ENCODE measurements around the gene STMN3.
"Not testable (repeated sequence)": the region's sequence is repeated elsewhere in the genome, so short reads cannot be mapped to it uniquely, and the experiment has no call there.

The STMN3 gene

DNA sequence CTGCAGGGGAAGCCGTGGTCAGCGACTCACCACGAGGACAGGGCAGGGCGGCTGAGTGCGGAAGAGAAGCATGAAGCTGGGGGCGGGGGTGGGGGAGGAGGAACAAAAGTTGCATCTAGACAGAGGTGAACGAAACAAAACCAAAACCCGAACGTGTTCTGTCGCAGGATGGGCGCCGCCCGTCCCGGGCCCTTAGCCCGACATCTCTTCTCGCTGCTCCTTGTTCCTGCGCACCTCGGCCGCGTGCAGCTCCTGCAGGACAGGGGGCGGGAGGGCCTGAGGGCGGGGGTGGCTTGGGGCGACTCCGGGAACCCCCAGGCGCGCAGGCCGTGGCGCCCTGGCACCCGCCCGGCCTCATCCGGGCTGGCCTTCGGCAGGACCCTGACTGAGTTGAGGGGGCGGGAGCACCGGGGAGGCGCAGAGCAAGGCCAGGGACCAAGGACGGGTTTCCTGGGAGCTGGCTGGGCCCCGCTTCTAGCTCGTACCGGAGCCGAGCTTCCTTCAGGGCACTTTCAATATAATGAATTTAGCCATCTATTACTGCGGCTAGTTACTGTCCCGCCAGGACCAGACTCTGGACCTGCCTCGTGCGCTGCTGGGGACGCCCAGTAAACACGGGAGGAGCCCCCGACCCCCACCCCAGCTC, 12.0 kb downstream of the STMN3 start:
- WGBS (ENCODE audit: insufficient coverage): 12% methylated on average over 39 of the region's 47 CpGs
- peak in 1 of 3 donors; percentile 48 for DNase-seq
- H3K27ac ChIP-seq (ENCODE audit: insufficient read depth in 1 of 2, low read depth in 1 of 2, low read length in 2 of 2, poor library complexity in 1 of 2, severe bottlenecking in 2 of 2): no peak overlapping the region

DNA sequence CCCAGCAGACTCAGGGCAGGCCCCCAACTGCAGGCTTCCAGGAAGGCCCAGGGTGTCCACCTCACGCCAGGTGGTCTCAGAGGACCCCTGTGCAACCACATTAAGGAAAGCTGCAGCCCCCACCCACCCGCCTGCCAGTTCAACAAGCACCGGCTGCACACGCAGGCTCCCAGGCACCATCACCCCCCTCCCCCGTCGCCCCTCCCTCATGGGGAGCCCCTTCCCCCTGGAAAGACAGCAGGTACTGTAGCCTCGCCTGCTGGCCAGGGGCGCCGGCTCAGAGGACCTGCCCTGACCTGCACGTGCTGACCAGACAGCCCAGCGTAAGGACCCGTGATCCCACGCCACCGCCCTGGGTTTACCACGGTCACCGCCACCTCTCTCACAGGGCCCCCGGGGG, 12.5 kb downstream of the STMN3 start:
- Histone ChIP-seq H3K4me1 (ENCODE audit: control extremely low read depth in 1 of 4, control insufficient read depth in 4 of 4, insufficient read depth in 4 of 4, low read length in 3 of 4) (peaks cover 9 to 55% (median 48%) of the 10 kb centered on the region in 4 experiments), H3K4me3 (ENCODE audit: control insufficient read depth in 1 of 7, extremely low read depth in 1 of 7, insufficient read depth in 4 of 7, low read depth in 2 of 7, low read length in 6 of 7) (peak overlapping the region in 1 of 7 experiments; percentile 71), H3K36me3 (ENCODE audit: control insufficient read depth in 4 of 4, insufficient read depth in 4 of 4, low read length in 3 of 4) (peaks cover 0 to 11% (median 7%) of the 10 kb centered on the region in 4 experiments)
- H3K27me3 ChIP-seq (replicated peaks in 2 of 5; ENCODE audit: control insufficient read depth in 4 of 5, insufficient read depth in 5 of 5, low read length in 4 of 5); DNase-seq; H3K27ac ChIP-seq (ENCODE audit: insufficient read depth in 1 of 2, low read depth in 1 of 2, low read length in 2 of 2, poor library complexity in 1 of 2, severe bottlenecking in 2 of 2); POLR2A ChIA-PET; CTCF ChIA-PET; H3K9me3 ChIP-seq (ENCODE audit: control extremely low read depth in 1 of 5, control insufficient read depth in 4 of 5, insufficient read depth in 2 of 5, low read depth in 1 of 5, low read length in 4 of 5): not testable (repeated sequence)
- WGBS (ENCODE audit: insufficient coverage): 86% methylated on average over 1 of the region's 17 CpGs

More for the DNA sequence above, 12.0 kb downstream of the STMN3 start:
- CTCF ChIA-PET: interaction anchor here (0.8 to 2.5 kb wide), 13 partner anchors 10 to 333 kb away, joined by 3 to 17 read pairs (median 4); partner anchors contain the start of genes PTK6, RTEL1 and STMN3
- Histone ChIP-seq H3K27me3 (replicated peaks in 2 of 5; ENCODE audit: control insufficient read depth in 4 of 5, insufficient read depth in 5 of 5, low read length in 4 of 5) (no peaks in the 10 kb centered on the region), H3K4me1 (ENCODE audit: control extremely low read depth in 1 of 4, control insufficient read depth in 4 of 4, insufficient read depth in 4 of 4, low read length in 3 of 4) (peaks cover 3 to 52% (median 42%) of the 10 kb centered on the region in 4 experiments), H3K4me3 (ENCODE audit: control insufficient read depth in 1 of 7, extremely low read depth in 1 of 7, insufficient read depth in 4 of 7, low read depth in 2 of 7, low read length in 6 of 7) (peak overlapping the region in 6 of 7 experiments; percentile 48 to 79 (median 70)), H3K9me3 (ENCODE audit: control extremely low read depth in 1 of 5, control insufficient read depth in 4 of 5, insufficient read depth in 2 of 5, low read depth in 1 of 5, low read length in 4 of 5) (no peaks in the 10 kb centered on the region), H3K36me3 (ENCODE audit: control insufficient read depth in 4 of 4, insufficient read depth in 4 of 4, low read length in 3 of 4) (peaks cover 0 to 11% (median 7%) of the 10 kb centered on the region in 4 experiments)
- POLR2A ChIA-PET: interaction anchor here (0.7 to 1.5 kb wide), 4 partner anchors 12 to 104 kb away, joined by 3 to 8 read pairs (median 5); partner anchors contain the start of genes GMEB2, RTEL1 and STMN3

- ChIA-PET POLR2A (no interaction called here), CTCF (interaction anchor here (1.0 kb wide), 1 partner anchor 11 kb away, joined by 5 read pairs; no protein-coding TSS in a partner anchor)
- H3K27me3 ChIP-seq (replicated peaks in 2 of 5; ENCODE audit: control insufficient read depth in 4 of 5, insufficient read depth in 5 of 5, low read length in 4 of 5): no peaks in the 10 kb centered on the region
- no peak overlapping the region for H3K27ac ChIP-seq (ENCODE audit: insufficient read depth in 1 of 2, low read depth in 1 of 2, low read length in 2 of 2, poor library complexity in 1 of 2, severe bottlenecking in 2 of 2)
- WGBS (ENCODE audit: insufficient coverage): 100% methylated on average over 3 of the region's 8 CpGs
- peak overlapping the region in 1 of 7 experiments; percentile 36 for H3K4me3 ChIP-seq (ENCODE audit: control insufficient read depth in 1 of 7, extremely low read depth in 1 of 7, insufficient read depth in 4 of 7, low read depth in 2 of 7, low read length in 6 of 7)
- no peak for DNase-seq
- no peaks in the 10 kb centered on the region for H3K9me3 ChIP-seq (ENCODE audit: control extremely low read depth in 1 of 5, control insufficient read depth in 4 of 5, insufficient read depth in 2 of 5, low read depth in 1 of 5, low read length in 4 of 5)
- H3K36me3 ChIP-seq (ENCODE audit: control insufficient read depth in 4 of 4, insufficient read depth in 4 of 4, low read length in 3 of 4): peaks cover 0 to 11% (median 7%) of the 10 kb centered on the region in 4 experiments
- peaks cover 11 to 61% (median 54%) of the 10 kb centered on the region in 4 experiments for H3K4me1 ChIP-seq (ENCODE audit: control extremely low read depth in 1 of 4, control insufficient read depth in 4 of 4, insufficient read depth in 4 of 4, low read length in 3 of 4)
These were observed 13.1 kb downstream of the STMN3 start for GRCh38 chr20:63640086-63640485.

GRCh38 chr20:63639093-63639975, 13.9 kb downstream of the STMN3 start:
- CTCF ChIA-PET: interaction anchor here (1.0 kb wide), 1 partner anchor 10 kb away, joined by 5 read pairs; no protein-coding TSS in a partner anchor
- H3K4me1 ChIP-seq (ENCODE audit: control extremely low read depth in 1 of 4, control insufficient read depth in 4 of 4, insufficient read depth in 4 of 4, low read length in 3 of 4): peaks cover 14 to 69% (median 61%) of the 10 kb centered on the region in 4 experiments
- peaks cover 0 to 9% (median 6%) of the 10 kb centered on the region in 4 experiments for H3K36me3 ChIP-seq (ENCODE audit: control insufficient read depth in 4 of 4, insufficient read depth in 4 of 4, low read length in 3 of 4)
- no peaks in the 10 kb centered on the region for H3K9me3 ChIP-seq (ENCODE audit: control extremely low read depth in 1 of 5, control insufficient read depth in 4 of 5, insufficient read depth in 2 of 5, low read depth in 1 of 5, low read length in 4 of 5)
- peak in 1 of 3 donors; percentile 46 for DNase-seq
- peak overlapping the region in 3 of 7 experiments; percentile 25 to 46 (median 42) for H3K4me3 ChIP-seq (ENCODE audit: control insufficient read depth in 1 of 7, extremely low read depth in 1 of 7, insufficient read depth in 4 of 7, low read depth in 2 of 7, low read length in 6 of 7)
- POLR2A ChIA-PET: no interaction called here
- H3K27me3 ChIP-seq (replicated peaks in 2 of 5; ENCODE audit: control insufficient read depth in 4 of 5, insufficient read depth in 5 of 5, low read length in 4 of 5): no peaks in the 10 kb centered on the region
- H3K27ac ChIP-seq (ENCODE audit: insufficient read depth in 1 of 2, low read depth in 1 of 2, low read length in 2 of 2, poor library complexity in 1 of 2, severe bottlenecking in 2 of 2): peak overlapping the region in 1 of 2 experiments; percentile 49
- 0% methylated on average over 2 of the region's 15 CpGs for WGBS (ENCODE audit: insufficient coverage)

DNA sequence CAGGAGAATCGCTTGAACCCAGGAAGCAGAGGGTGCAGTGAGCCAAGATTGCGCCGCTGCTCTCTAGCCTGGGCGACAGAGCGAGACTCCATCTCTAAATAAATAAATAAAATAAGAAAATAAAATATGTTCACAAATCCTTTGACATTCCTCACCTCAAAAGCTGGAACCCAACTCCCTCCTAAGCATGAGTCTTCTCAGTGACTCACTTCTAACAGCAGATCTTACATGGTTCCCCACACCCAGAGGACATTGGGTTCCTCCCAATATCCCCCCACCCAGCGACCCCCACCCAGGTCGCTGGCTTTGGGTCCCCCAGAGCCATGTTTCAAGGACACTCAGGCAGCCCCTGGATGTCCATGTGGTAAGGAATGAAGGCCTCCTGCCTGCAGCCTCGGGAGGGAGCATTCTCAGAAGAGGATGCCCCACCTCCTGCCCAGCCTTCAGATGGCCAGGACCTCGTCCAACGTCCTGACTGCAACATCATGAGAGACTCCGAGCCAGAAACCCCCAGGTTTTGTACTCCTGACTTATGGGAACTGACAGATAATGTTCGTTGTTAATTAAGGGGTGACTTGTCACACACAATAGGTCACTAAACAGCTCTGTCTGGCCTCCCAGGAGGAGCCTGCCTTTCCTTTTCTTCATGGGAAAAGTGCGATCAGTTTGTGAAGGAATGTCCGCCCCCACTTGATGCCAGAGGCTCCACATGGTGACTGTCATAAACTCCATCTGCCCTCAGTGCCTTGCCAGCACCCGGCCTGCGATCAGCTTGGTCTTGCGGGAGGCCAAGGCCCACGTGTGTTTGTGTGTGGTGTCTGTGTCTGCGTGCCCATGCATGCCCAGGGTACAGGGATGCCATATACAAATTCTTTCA, 16.2 kb downstream of the STMN3 start:
- CTCF ChIA-PET: interaction anchor here (0.8 kb wide), 1 partner anchor 12 kb away, joined by 3 read pairs; no protein-coding TSS in a partner anchor
- 97% methylated on average over 11 of the region's 19 CpGs for WGBS (ENCODE audit: insufficient coverage)
- no peak overlapping the region for H3K27ac ChIP-seq (ENCODE audit: insufficient read depth in 1 of 2, low read depth in 1 of 2, low read length in 2 of 2, poor library complexity in 1 of 2, severe bottlenecking in 2 of 2)
- H3K27me3 ChIP-seq (replicated peaks in 2 of 5; ENCODE audit: control insufficient read depth in 4 of 5, insufficient read depth in 5 of 5, low read length in 4 of 5): no peaks in the 10 kb centered on the region
- no peak for DNase-seq
- H3K9me3 ChIP-seq (ENCODE audit: control extremely low read depth in 1 of 5, control insufficient read depth in 4 of 5, insufficient read depth in 2 of 5, low read depth in 1 of 5, low read length in 4 of 5): no peaks in the 10 kb centered on the region
- POLR2A ChIA-PET: interaction anchor here (0.7 to 1.8 kb wide), 2 partner anchors 10 to 343 kb away, joined by 3 to 8 read pairs; partner anchors contain the start of genes GMEB2 and SAMD10
- H3K4me3 ChIP-seq (ENCODE audit: control insufficient read depth in 1 of 7, extremely low read depth in 1 of 7, insufficient read depth in 4 of 7, low read depth in 2 of 7, low read length in 6 of 7): no peak overlapping the region
- peaks cover 14 to 65% (median 51%) of the 10 kb centered on the region in 4 experiments for H3K4me1 ChIP-seq (ENCODE audit: control extremely low read depth in 1 of 4, control insufficient read depth in 4 of 4, insufficient read depth in 4 of 4, low read length in 3 of 4)
- no peaks in the 10 kb centered on the region for H3K36me3 ChIP-seq (ENCODE audit: control insufficient read depth in 4 of 4, insufficient read depth in 4 of 4, low read length in 3 of 4)

DNA sequence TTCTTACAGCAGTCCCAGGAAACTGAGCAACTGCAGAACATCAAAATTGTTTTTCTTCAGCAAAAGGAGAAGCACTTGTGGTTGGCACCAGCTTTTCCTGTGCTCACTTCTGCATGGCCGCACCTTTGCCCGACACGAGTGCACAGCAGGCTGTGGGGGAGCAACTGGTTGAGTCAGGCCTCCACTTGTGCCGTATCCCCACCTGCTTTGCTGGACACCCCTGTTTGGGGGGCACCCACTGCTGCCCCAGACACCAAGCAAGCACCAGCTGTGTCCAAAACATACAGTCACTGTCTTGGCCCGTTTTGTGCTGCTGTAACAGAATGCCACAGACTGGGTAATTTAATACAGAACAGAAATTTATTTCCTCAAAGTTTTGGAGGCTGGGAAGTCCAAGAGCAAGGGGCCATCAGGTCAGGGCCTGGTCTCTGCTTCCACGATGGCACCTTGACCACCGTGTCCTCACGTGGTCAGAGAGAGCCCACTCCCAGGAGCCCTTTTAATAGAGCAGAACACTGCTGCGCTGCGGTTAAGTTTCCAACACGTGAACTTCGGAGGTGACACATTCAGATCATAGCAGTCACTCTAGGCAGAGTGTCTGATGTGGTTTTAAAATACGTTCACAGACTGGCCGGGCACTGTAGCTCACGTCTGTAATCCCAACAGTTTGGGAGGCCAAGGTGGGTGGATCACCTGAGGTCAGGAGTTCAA, 17.6 kb downstream of the STMN3 start:
- Histone ChIP-seq H3K27ac (ENCODE audit: insufficient read depth in 1 of 2, low read depth in 1 of 2, low read length in 2 of 2, poor library complexity in 1 of 2, severe bottlenecking in 2 of 2) (peak overlapping the region in 1 of 2 experiments; percentile 70), H3K27me3 (replicated peaks in 2 of 5; ENCODE audit: control insufficient read depth in 4 of 5, insufficient read depth in 5 of 5, low read length in 4 of 5) (no peaks in the 10 kb centered on the region), H3K9me3 (ENCODE audit: control extremely low read depth in 1 of 5, control insufficient read depth in 4 of 5, insufficient read depth in 2 of 5, low read depth in 1 of 5, low read length in 4 of 5) (no peaks in the 10 kb centered on the region), H3K4me3 (ENCODE audit: control insufficient read depth in 1 of 7, extremely low read depth in 1 of 7, insufficient read depth in 4 of 7, low read depth in 2 of 7, low read length in 6 of 7) (peak overlapping the region in 3 of 7 experiments; percentile 21 to 45 (median 39)), H3K4me1 (ENCODE audit: control extremely low read depth in 1 of 4, control insufficient read depth in 4 of 4, insufficient read depth in 4 of 4, low read length in 3 of 4) (peaks cover 14 to 59% (median 46%) of the 10 kb centered on the region in 4 experiments), H3K36me3 (ENCODE audit: control insufficient read depth in 4 of 4, insufficient read depth in 4 of 4, low read length in 3 of 4) (no peaks in the 10 kb centered on the region)
- ChIA-PET CTCF (no interaction called here), POLR2A (interaction anchor here (0.7 to 1.8 kb wide), 2 partner anchors 8 to 111 kb away, joined by 3 to 8 read pairs; partner anchors contain the start of gene GMEB2)
- peak in 2 of 3 donors; percentile 88 to 90 for DNase-seq
- 54% methylated on average over 14 of the region's 15 CpGs for WGBS (ENCODE audit: insufficient coverage)

All from common myeloid progenitor, CD34-positive (primary cell).